Spleen (tissue), 7 donors: ENCODE measurements around the gene PTPRE.

Source experiments
- POLR2A ChIP-seq, 3 donors: fragments of 450-650 bp; IDR thresholded peaks; one replicate each; pipeline ENCODE4 v1.5.1; 2017; ENCODE audit warnings: antibody characterized with exemption in 3 of 3, mild to moderate bottlenecking in 1 of 3
- POLR2AphosphoS5 ChIP-seq, 3 donors: sonication (generic); formaldehyde crosslinking; IDR thresholded peaks; one replicate each; pipeline ENCODE4 v1.5.1; 2017; ENCODE audit warnings: antibody characterized with exemption in 3 of 3
- TF ChIP-seq, protein P1 (sequence below), 11 experiments: fragments of 200-600 bp in 7 of 11; fragments of 450-650 bp in 4 of 11; sonication (generic) in 4 of 11; IDR thresholded peaks in 8 of 11; conservative IDR thresholded peaks in 3 of 11; 1 replicate in 7 of 11; 2 replicates in 4 of 11; pipeline versions ENCODE4 v1.4.0 to v1.8.0; 2016 to 2021; ENCODE audit warnings: antibody characterized with exemption in 11 of 11, inconsistent platforms in 4 of 11, mild to moderate bottlenecking in 1 of 11
- donor health status: DM: no; HTN: no; CAD: no; lungs with moderate emphysema.
- donor health status: DM: no; HTN: no; CAD: no.
- donor health status: DM: no; HTN: no; CAD: no.

DNA sequence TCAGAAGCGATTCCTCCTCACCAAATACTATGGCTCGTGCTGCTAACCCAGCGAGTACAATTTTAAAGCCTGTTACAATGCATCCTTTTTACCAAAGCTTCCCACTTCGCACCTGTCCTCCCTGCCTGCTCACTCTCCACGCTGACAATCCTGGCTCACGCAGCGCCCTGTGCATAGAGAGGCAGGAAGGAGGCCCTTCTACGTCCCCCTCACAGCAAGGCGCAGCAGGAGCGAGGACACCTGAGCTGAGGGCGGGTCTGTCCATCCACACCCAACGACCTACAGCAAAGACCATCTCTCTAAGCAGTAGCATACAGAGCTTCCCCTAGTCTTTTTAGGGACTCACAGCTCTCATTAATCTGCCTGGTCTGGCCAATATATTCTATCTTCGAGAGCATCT is 173.3 kb downstream of the PTPRE start:
- TF ChIP-seq, protein P1, sequence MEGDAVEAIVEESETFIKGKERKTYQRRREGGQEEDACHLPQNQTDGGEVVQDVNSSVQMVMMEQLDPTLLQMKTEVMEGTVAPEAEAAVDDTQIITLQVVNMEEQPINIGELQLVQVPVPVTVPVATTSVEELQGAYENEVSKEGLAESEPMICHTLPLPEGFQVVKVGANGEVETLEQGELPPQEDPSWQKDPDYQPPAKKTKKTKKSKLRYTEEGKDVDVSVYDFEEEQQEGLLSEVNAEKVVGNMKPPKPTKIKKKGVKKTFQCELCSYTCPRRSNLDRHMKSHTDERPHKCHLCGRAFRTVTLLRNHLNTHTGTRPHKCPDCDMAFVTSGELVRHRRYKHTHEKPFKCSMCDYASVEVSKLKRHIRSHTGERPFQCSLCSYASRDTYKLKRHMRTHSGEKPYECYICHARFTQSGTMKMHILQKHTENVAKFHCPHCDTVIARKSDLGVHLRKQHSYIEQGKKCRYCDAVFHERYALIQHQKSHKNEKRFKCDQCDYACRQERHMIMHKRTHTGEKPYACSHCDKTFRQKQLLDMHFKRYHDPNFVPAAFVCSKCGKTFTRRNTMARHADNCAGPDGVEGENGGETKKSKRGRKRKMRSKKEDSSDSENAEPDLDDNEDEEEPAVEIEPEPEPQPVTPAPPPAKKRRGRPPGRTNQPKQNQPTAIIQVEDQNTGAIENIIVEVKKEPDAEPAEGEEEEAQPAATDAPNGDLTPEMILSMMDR (IDR thresholded peaks at IDR 0.05 in 8 of 11, conservative IDR thresholded peaks at IDR 0.05 in 3 of 11): no peak
- TF ChIP-seq POLR2A (IDR thresholded peaks at IDR 0.05) (no peak), POLR2AphosphoS5 (IDR thresholded peaks at IDR 0.05) (peak in 1 of 3 donors; percentile 50)
